Endodermal cell (in vitro differentiated cells): Measurements from ENCODE around the gene DGKG. TPM values are rescaled to one million over a fixed set of nuclear protein-coding genes. Genes with fewer than 3 reads are reported as not detected.

Experiments used
- DNase-seq: peaks from one replicate; pipeline ENCODE4 v3.0.0-alpha.2; 2017
- H3K27ac ChIP-seq: 2 replicates; pipeline ENCODE4 v1.5.1; 2013; ENCODE audit warnings: mild to moderate bottlenecking, low read depth, low read length, moderate library complexity
- H3K27me3 ChIP-seq: 2 replicates; pipeline ENCODE4 v1.6.1; 2013; ENCODE audit warnings: mild to moderate bottlenecking, low read length, moderate library complexity; ENCODE audit not compliant: insufficient read depth, control insufficient read depth, poor library complexity, severe bottlenecking
- H3K36me3 ChIP-seq: 2 replicates; pipeline ENCODE4 v1.7.0; 2013; ENCODE audit warnings: mild to moderate bottlenecking, low read length, moderate library complexity; ENCODE audit not compliant: control insufficient read depth, insufficient read depth
- H3K4me1 ChIP-seq: one replicate; pipeline ENCODE4 v1.7.0; 2013; ENCODE audit warnings: low read length; ENCODE audit not compliant: control insufficient read depth, insufficient read depth
- H3K4me3 ChIP-seq: 2 replicates; pipeline ENCODE4 v1.5.1; 2013; ENCODE audit warnings: mild to moderate bottlenecking, low read length, moderate library complexity
- H3K9ac ChIP-seq: 2 replicates; pipeline ENCODE4 v1.6.1; 2013; ENCODE audit warnings: mild to moderate bottlenecking, low read length, moderate library complexity; ENCODE audit not compliant: poor library complexity, severe bottlenecking; ENCODE audit errors: extremely low read depth
- H3K9me3 ChIP-seq: 2 replicates; pipeline ENCODE4 v1.6.1; 2013; ENCODE audit warnings: mild to moderate bottlenecking, low read length, moderate library complexity; ENCODE audit not compliant: control insufficient read depth
- H3K27ac Mint-ChIP-seq: 2 replicates; pipeline ENCODE4 v1.8.0; 2020; ENCODE audit warnings: mixed read lengths
- H3K27me3 Mint-ChIP-seq: 2 replicates; pipeline ENCODE4 v1.8.0; 2021; ENCODE audit warnings: mild to moderate bottlenecking, mixed read lengths; ENCODE audit not compliant: insufficient read depth
- H3K36me3 Mint-ChIP-seq: 2 replicates; pipeline ENCODE4 v1.8.0; 2020; ENCODE audit warnings: low read depth, mixed read lengths
- H3K4me1 Mint-ChIP-seq: 2 replicates; pipeline ENCODE4 v1.8.0; 2020; ENCODE audit warnings: mixed read lengths
- H3K4me3 Mint-ChIP-seq: 2 replicates; pipeline ENCODE4 v1.8.0; 2020; ENCODE audit warnings: mild to moderate bottlenecking, moderate library complexity, mixed read lengths
- H3K9me3 Mint-ChIP-seq: 2 replicates; pipeline ENCODE4 v1.8.0; 2020; ENCODE audit warnings: mild to moderate bottlenecking, mixed read lengths
- WGBS, 2 experiments: methylation state at CpG; one replicate each; pipeline versions ENCODE4 v1.1.5 to v1.1.7; 2013; ENCODE audit warnings: missing lambda C conversion rate in 2 of 2, mixed read lengths in 1 of 2; ENCODE audit not compliant: insufficient coverage in 1 of 2, insufficient read length in 1 of 2; 5-methylcytosine and 5-hydroxymethylcytosine counted together
- total RNA-seq, 2 donors: library from RNA; stranded (reverse); fragmentation: NEBNext Ultra II Directional in 1 of 2; extraction: Animal tissue kit (Norgen Biotek cat#: 25700) in 1 of 2; gene quantifications; 2 replicates in 1 of 2; 3 replicates in 1 of 2; pipeline ENCODE4 v1.2.1, GENCODE V29; 2021
- TF ChIP-seq, protein P1 (sequence below): fragments of 200-600 bp; sonication (generic); conservative IDR thresholded peaks from 2 replicates; pipeline ENCODE4 v1.5.0; 2021; ENCODE audit warnings: antibody characterized with exemption, mild to moderate bottlenecking

DGKG gene
- total RNA-seq, 2 donors from 2014 or later = 0.86 to 1.8 TPM

DNA sequence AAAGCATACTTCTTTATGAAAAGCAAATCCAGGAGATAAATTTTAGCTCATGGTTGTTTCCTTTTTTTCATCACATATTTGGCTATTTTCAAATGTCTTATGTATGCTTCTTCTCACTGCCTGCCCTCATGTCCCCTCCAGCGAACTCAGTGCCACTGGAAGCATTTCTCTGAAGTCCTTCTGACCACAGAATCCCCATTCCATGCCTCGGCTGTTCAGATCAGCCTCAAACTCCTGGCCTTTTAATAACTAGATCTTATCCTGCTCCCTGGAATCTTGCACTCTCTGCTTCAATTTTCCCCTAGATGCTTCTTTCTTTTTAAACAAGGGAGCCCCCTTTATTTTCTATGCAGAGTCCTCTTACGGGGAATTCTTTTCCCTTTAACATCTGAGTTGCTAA, 263.3 kb downstream of the DGKG start:
- peaks cover 20% of the 10 kb centered on the region for H3K36me3 ChIP-seq
- Mint-ChIP-seq H3K9me3 (no peaks in the 10 kb centered on the region), H3K27me3 (no peaks in the 10 kb centered on the region), H3K4me1 (peaks cover 84% of the 10 kb centered on the region), H3K4me3 (peak overlapping the region; percentile 56), H3K36me3 (peaks cover 43% of the 10 kb centered on the region), H3K27ac (peak overlapping the region; percentile 93)
- H3K4me1 ChIP-seq = peaks cover 18% of the 10 kb centered on the region
- WGBS, 2 experiments = 51 to 63% methylated on average over 3 of the region's 3 CpGs
- TF ChIP-seq, protein P1, sequence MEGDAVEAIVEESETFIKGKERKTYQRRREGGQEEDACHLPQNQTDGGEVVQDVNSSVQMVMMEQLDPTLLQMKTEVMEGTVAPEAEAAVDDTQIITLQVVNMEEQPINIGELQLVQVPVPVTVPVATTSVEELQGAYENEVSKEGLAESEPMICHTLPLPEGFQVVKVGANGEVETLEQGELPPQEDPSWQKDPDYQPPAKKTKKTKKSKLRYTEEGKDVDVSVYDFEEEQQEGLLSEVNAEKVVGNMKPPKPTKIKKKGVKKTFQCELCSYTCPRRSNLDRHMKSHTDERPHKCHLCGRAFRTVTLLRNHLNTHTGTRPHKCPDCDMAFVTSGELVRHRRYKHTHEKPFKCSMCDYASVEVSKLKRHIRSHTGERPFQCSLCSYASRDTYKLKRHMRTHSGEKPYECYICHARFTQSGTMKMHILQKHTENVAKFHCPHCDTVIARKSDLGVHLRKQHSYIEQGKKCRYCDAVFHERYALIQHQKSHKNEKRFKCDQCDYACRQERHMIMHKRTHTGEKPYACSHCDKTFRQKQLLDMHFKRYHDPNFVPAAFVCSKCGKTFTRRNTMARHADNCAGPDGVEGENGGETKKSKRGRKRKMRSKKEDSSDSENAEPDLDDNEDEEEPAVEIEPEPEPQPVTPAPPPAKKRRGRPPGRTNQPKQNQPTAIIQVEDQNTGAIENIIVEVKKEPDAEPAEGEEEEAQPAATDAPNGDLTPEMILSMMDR = no peak
- H3K9me3 ChIP-seq = no peaks in the 10 kb centered on the region
- no peak for DNase-seq
- H3K9ac ChIP-seq = peak overlapping the region; percentile 39
- peak overlapping the region; percentile 84 for H3K4me3 ChIP-seq
- H3K27me3 ChIP-seq = no peaks in the 10 kb centered on the region
- H3K27ac ChIP-seq = peak overlapping the region; percentile 89

DNA sequence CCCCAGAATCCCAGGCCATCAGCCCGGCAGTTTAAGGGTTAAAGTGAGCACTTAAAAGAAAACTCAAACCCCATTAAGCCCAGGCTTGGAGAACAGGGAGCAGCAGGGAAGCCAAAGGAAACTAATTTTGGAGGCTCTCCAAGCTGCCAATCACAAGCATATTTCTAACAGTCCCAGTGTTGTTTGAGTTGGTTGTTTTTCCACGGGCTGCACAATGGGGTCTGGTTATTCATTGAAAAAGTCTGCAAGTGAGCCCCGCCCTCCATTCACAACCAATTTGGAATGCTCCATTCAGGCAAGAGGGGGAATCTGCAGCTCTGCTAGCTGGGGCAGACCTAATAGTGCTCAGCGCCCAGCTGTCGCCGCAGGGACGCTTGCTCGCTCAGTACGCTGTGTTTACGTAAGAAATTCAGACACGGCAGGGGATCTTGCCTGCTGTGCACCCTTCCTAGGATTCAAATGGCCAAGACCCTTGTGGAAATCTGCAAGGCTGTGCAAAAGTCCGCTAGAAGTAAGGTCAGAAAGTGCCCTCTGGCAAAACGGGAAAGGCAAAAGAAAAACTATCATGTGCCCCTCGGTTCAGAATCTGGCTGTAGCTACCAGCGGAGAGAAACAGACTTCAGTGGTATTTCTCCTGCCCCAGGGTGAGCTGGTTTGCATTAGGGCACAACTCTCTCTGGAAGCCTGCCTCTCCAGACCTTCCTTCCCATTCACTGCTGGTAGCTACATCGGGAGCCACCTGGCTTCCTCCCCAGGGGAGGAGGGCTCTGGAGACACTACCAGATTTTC, 264.2 kb downstream of the DGKG start:
- Mint-ChIP-seq H3K27ac (peak overlapping the region; percentile 93), H3K4me1 (peaks cover 84% of the 10 kb centered on the region), H3K4me3 (peak overlapping the region; percentile 56), H3K27me3 (no peaks in the 10 kb centered on the region), H3K9me3 (no peaks in the 10 kb centered on the region), H3K36me3 (peaks cover 44% of the 10 kb centered on the region)
- H3K4me3 ChIP-seq = peak overlapping the region; percentile 84
- no peaks in the 10 kb centered on the region for H3K9me3 ChIP-seq
- H3K36me3 ChIP-seq = peaks cover 13% of the 10 kb centered on the region
- peaks cover 26% of the 10 kb centered on the region for H3K4me1 ChIP-seq
- H3K27me3 ChIP-seq = no peaks in the 10 kb centered on the region
- peak overlapping the region; percentile 39 for H3K9ac ChIP-seq
- peak; percentile 94 for DNase-seq
- H3K27ac ChIP-seq = peak overlapping the region; percentile 89
- WGBS, 2 experiments = 1% methylated on average over 15 to 16 of the region's 16 CpGs
- TF ChIP-seq, protein P1 = no peak

DNA sequence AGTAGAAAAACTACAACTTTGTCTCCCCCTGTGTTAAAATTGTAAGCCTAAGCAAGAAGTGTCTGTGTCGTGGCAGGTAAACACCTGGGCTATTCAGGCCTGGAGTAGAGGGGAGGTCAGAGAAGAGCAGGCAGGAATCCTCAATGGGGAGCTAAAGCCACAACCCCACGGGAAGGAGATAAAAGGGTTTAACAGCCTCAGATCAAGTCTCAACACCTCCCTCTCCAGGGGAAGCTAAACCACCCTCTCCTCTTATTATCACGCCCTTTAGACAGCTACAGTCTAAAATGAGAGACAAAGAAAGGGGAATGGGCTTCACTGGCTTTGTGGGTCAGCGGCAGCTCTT, 264.7 kb downstream of the DGKG start:
- TF ChIP-seq, protein P1 = no peak

More for the DNA sequence above, 264.7 kb downstream of the DGKG start:
- 10 to 17% methylated on average over 2 to 4 of the region's 4 CpGs for WGBS, 2 experiments
- H3K36me3 ChIP-seq = peaks cover 12% of the 10 kb centered on the region
- Mint-ChIP-seq H3K27ac (peak overlapping the region; percentile 93), H3K9me3 (no peaks in the 10 kb centered on the region), H3K4me3 (peak overlapping the region; percentile 56), H3K27me3 (no peaks in the 10 kb centered on the region), H3K36me3 (peaks cover 46% of the 10 kb centered on the region), H3K4me1 (peaks cover 84% of the 10 kb centered on the region)
- no peak for DNase-seq
- H3K9ac ChIP-seq = peak overlapping the region; percentile 39
- peak overlapping the region; percentile 89 for H3K27ac ChIP-seq
- H3K27me3 ChIP-seq = no peaks in the 10 kb centered on the region
- H3K9me3 ChIP-seq = no peaks in the 10 kb centered on the region
- peak overlapping the region; percentile 84 for H3K4me3 ChIP-seq
- H3K4me1 ChIP-seq = peaks cover 30% of the 10 kb centered on the region

Other genes starting within 250 kb of the DGKG start
- gene CRYGS, start 182.1 kb upstream of the DGKG start, total RNA-seq = 1 to 10 TPM; 2.0 to 2.4 TPM
- 10 to 100 TPM; 11.9 to 14.0 TPM for gene TBCCD1, start 205.1 kb upstream of the DGKG start, total RNA-seq
- 10 to 100 TPM; 59.8 to 81.5 TPM for gene DNAJB11, start 208.5 kb upstream of the DGKG start, total RNA-seq